Keratinocyte (primary cell): ENCODE results near the gene SCRT2.

Experiments used
- EZH2 ChIP-seq: IDR thresholded peaks from one replicate; pipeline ENCODE4 v1.6.1; 2012; ENCODE audit warnings: inconsistent platforms, mild to moderate bottlenecking, low read length, moderate library complexity
- TF ChIP-seq, protein P1 (sequence below), 3 experiments: IDR thresholded peaks in 1 of 3; conservative IDR thresholded peaks in 1 of 3; optimal IDR thresholded peaks in 1 of 3; 2 replicates in 2 of 3; 3 replicates in 1 of 3; pipeline versions ENCODE3 to v1.5.1; 2011; ENCODE audit warnings: low read length in 3 of 3, mild to moderate bottlenecking in 3 of 3, moderate library complexity in 2 of 3, control low read depth in 1 of 3, inconsistent platforms in 1 of 3; ENCODE audit not compliant: insufficient read depth in 2 of 3; ENCODE audit errors: extremely low read depth in 1 of 3

DNA sequence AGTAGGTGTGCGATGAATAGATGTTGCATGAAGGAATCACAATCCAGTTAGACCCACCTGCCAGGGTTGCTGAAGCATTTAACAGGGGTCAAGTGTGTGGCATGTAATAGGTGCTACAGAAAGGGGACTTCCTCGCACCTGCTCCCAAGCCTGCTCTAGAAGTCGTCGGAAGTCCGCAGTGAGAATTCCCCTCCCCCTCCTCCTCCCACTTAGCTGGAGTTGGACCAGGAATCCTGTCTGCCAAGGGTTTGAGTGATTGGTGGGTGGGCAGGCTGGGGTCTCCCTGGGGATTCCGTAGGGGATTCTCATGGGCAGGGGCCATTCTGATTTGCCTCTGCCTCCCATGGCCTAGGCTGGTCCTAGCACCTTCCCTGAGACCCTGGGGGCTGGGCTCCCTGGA, 10.3 kb downstream of the SCRT2 start:
- TF ChIP-seq, protein P1, sequence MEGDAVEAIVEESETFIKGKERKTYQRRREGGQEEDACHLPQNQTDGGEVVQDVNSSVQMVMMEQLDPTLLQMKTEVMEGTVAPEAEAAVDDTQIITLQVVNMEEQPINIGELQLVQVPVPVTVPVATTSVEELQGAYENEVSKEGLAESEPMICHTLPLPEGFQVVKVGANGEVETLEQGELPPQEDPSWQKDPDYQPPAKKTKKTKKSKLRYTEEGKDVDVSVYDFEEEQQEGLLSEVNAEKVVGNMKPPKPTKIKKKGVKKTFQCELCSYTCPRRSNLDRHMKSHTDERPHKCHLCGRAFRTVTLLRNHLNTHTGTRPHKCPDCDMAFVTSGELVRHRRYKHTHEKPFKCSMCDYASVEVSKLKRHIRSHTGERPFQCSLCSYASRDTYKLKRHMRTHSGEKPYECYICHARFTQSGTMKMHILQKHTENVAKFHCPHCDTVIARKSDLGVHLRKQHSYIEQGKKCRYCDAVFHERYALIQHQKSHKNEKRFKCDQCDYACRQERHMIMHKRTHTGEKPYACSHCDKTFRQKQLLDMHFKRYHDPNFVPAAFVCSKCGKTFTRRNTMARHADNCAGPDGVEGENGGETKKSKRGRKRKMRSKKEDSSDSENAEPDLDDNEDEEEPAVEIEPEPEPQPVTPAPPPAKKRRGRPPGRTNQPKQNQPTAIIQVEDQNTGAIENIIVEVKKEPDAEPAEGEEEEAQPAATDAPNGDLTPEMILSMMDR (optimal IDR thresholded peaks at IDR 0.05 in 1 of 3, IDR thresholded peaks at IDR 0.05 in 1 of 3, conservative IDR thresholded peaks at IDR 0.05 in 1 of 3; ENCODE audit: extremely low read depth in 1 of 3, insufficient read depth in 2 of 3, low read length in 3 of 3) = no peak
- no peak for TF ChIP-seq EZH2
